ENCODE measurements around the gene PDCD6IP.

- TF ChIP-seq POLR2A (IDR thresholded peaks at IDR 0.05; ENCODE audit: low read depth, low read length) (no peak), POLR2AphosphoS5 (IDR thresholded peaks at IDR 0.05; ENCODE audit: low read depth, low read length) (no peak), TAF1 (IDR thresholded peaks at IDR 0.05; ENCODE audit: borderline replicate concordance, low read depth, low read length) (no peak)
These were observed 97.2 kb downstream of the PDCD6IP start for GRCh38 chr3:33895658-33896057.

All from GM12892 (cell line).